Inferior parietal cortex (tissue), 1 donor: Measurements from ENCODE around the gene PRDM8.
A peak's percentile ranks its signal among the peaks of the same experiment; 100 is the strongest.

ENCODE experiments used
- DNase-seq: peaks from one replicate; pipeline ENCODE4 v3.0.0-alpha.2; 2016; ENCODE audit errors: extremely low spot score

PRDM8 gene

GRCh38 chr4:80183250-80184052 is 13.9 kb upstream of the PRDM8 start:
- no peak for DNase-seq

- DNase-seq, result no peak
Measured at GRCh38 chr4:80184053-80184824, 13.1 kb upstream of the PRDM8 start.

DNA sequence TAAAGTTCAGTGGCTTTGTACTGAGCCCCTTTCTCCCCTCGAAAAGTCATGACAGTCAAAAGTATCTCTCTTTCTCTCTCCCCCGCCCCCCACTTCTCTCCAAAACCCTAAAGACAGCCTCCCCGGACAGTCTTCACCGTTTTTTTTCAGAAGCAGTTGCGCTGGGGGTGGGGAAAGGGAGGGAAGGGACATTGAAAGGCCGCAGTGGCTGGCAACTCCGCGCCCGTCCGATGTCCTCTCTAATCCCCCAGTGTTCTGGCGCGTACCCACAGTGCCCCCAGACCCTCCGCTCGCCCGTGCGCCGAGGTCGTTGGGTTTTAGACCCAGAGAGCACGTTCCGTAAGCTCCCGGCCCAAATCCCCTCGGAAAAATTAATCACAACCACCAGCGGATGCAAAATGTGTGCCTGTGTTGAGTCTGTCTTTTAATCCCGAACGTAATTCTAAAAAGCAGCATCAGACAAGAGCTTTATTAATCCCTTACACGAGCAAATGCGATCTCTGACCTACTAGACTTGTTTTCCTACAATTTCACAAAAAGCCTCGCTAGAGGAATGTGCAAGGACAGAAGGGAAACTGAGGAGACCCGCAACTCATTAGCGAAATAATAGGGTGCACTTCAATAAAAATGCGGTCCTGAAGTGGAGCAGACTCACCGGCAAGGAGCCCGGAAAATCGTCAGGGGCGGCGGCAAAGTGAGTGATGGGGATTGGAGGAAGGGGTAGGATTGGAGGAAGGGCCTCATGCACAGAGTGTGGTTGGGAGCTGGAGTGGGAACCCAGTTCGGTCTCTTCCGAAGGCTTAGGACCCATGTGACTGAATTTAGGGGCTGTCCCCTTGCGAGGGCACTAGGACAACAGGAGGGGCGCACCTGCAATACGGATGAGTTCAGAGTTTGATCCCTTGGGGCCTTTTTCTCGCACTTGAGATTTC is 12.2 kb upstream of the PRDM8 start:
- DNase-seq, result no peak

GRCh38 chr4:80185787-80186548 is 11.3 kb upstream of the PRDM8 start:
- no peak for DNase-seq

DNA sequence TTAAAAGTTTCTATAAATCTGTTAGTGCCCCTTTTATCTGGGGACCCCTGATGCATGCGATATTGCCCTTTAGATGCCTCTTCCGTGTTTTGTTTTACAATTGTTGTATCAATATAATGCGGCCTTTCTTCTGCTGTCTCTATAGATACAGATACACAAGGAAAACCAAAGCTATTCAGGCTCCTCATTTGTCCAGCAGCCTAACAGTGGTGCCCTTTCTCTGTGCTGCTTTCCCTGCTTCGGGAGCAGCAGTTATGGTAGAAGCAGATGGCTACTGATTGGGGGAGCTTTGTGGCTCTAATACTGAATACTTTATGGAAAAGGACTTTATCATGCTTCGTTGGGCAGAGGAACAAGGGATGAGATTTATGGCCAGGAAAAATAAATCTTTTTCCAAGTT is 10.6 kb upstream of the PRDM8 start:
- no peak for DNase-seq

DNA sequence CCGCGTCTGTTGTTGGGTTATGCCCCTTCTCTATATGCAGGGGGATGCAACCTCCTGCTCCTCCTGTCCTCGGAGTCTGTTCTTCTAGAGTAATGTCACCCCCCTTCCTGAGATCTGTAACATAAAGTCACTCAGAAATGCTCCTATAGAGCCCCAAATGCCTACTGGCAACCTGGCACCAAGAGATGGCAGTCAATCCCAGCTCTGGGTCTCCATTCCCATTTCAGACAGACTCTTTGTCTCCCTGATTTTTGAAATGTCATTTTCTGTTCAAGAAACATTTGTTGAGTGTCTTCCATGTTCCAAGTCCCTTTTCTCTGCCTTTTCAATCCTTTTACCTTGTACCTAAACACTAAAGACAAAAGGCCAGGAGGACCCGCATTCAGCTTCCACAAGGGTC is 9.6 kb upstream of the PRDM8 start:
- DNase-seq, result no peak

DNA sequence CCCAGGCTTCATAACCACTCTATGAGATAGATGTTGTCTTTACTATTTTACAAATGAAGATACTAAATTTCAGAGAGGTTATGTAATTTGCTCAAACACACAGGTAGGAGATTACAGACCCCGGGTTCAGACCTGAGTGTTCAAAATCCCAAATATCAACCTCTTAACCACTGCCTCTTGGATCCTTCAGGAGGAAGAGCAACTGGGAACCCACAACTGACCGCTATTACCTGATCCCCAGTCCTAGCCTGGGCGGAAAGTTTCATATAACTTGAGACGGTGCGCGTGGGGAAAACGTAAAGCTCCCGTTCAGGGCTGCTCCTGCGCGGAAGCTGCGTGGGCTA is 8.9 kb upstream of the PRDM8 start:
- DNase-seq, result no peak

- DNase-seq, result no peak
Measured at GRCh38 chr4:80188801-80189458, 8.4 kb upstream of the PRDM8 start.

- DNase-seq, result no peak
Measured at GRCh38 chr4:80189581-80189955, 7.7 kb upstream of the PRDM8 start.

DNA sequence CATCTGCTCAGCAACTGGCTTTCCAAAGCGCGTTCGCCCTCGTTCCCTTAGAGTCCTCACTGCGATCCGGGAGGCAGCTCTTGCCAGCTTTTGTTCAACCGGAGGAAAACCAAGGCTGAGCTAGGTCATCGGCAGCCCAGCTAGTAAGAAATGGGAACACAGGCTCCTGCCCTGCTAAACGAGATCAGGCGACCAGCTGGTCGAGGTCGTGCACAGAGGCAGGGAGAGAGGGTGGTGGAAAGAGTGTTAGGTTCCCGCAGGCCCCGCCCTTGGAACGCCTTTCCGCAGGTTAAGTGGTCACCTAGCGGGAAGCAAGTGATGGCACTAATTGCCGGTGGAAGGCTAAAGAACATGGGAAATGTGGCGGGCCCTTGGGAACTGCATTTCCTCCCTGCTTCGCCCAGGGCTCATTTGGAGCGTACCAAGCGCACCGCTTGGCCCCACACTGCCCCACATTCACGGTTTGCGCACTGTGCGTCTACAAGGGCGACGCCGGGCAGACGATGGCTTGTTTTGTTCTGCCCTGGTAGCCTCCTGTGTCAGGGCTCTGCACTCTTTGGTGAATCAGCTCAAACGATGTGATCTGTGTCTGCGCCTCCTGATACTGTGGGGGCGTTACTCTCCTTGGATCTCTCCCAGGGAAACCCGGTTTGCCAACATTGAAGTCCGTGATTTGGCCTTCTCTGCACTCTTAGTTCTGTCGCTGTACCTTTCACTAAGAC is 7.2 kb upstream of the PRDM8 start:
- DNase-seq, result no peak

GRCh38 chr4:80192252-80192866 is 4.9 kb upstream of the PRDM8 start:
- no peak for DNase-seq

DNA sequence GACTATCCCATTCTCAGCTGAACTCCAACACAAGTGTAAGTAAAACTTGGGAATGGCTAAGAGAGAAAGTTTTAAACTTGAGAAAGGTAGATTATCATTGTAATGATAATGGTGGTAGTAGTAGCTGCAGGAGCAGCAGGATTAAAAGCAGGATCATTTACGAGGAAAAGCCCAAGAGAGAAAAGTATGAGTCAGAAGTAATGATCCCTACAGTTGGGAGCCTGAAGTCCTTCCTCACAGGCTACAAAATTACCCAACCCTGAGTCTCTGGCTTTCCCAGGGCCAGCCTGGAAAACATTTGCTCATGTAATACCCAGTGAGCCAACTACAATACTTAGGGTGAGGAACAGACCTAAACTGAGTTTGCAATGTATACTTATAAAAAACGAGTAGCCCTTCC is 4.4 kb upstream of the PRDM8 start:
- no peak for DNase-seq

- DNase-seq, result no peak
Measured at GRCh38 chr4:80195441-80196140, 1.7 kb upstream of the PRDM8 start.

GRCh38 chr4:80196259-80196921 is 913 bp upstream of the PRDM8 start:
- DNase-seq, result no peak

DNA sequence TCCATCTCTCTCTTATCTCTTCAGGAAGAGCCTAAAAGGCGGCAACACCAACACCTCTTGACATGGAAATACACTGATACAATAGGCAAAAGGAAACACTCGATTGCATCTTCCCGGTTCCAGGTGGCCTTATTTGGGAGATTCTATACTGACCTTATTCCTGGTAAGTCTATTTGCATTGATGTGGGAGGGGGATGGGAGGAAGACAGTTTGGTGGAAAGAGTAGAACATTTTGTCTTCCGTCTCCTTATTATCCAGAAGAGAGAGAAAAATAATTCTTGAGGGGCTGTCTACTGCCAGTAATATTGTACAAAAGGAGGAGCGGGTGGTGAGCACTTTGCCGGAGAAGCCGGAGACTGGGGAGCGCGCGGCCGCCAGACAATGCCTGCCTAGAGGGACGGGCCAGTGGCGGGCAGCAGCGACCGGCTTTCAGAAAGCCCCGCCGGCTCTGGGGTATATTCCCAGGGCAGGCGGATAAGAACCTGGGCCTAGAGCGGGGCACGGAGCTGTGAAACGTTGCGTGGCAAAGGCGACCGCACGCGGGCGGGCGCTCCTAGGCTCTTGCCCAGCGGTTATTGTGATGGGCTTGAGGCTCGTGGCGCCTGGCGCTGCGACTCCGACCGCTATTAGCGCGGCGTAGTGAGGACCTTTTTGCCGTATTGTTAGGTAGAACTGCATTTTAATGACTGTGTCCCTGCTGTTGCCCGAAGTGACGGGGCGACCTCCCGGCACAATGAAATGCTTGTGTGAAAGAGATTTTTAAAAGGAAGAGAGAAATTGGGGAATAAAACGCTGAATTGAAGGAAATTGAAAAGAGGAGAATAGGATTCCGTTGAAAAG is 518 bp downstream of the PRDM8 start:
- DNase-seq, result no peak

DNA sequence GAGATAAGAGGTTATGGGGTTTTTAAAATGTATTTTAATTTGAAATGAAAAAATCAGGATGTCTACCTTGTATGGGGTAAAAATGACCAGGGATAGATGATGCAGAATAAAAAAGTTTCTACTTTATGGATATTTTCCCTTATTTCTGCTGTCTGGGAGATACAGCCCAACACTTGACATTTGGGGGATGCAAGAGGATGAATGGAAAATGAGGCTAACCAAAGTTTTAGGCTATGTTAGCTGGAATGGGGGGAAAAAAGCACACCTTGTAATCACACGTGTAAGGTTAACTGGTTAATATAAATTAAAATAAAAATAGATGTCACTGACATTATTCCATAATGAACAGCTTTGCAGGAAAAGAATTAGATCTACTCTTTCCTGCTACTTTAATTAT is 1.1 kb downstream of the PRDM8 start:
- no peak for DNase-seq

GRCh38 chr4:80199004-80199560 is 1.8 kb downstream of the PRDM8 start:
- peak; percentile 6 for DNase-seq
